GM19467 (cell line): Measurements from ENCODE around the gene PDLIM7.

Source experiments
- ATAC-seq: cut with Tn5 transposase; IDR thresholded peaks from one replicate; pipeline ENCODE4 v1.9.1; 2021; ENCODE audit warnings: mild to moderate bottlenecking, moderate library complexity; ENCODE audit not compliant: unreplicated experiment

PDLIM7 gene

DNA sequence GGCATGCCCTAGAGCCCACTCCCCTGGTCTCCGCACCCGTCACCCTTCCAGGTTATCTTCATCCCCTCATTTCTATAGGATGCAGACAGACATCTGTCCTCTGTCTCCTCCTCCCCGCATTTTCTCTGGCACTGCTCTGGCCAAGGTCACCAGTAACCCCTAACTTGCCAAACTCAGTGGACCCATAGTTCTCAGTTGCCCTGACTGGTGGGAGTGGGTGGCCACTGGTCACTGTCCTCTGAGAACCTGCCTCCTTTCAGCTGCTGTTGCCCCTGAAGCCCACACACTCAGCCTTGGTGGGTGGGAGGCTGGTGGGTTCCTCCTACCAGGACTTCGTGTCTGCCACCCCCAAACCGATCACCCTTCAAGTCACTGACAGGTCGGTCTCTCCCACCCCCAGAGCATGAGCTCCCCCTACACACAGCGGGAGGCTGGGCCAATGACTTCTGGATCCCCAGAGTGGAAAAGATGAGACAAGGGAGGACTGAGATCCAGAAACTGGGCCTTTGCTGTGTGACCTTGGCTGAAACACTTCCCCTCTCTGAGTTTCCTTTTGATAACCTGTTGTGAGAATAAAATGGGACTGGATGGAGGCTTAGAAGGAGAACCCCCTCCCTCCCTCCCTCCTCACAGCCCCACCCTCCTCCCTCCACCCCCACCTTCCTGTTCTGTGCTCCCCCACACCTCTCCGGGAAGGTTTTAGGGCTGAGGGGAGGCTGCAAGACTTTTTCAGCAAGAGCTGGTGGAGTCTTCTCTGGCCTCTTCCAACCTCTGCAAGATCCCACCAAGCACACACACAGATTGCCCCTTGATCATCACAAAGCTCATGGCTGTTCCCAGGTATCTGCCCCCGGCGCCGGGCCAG, 21.6 kb downstream of the PDLIM7 start:
- no peak for ATAC-seq

DNA sequence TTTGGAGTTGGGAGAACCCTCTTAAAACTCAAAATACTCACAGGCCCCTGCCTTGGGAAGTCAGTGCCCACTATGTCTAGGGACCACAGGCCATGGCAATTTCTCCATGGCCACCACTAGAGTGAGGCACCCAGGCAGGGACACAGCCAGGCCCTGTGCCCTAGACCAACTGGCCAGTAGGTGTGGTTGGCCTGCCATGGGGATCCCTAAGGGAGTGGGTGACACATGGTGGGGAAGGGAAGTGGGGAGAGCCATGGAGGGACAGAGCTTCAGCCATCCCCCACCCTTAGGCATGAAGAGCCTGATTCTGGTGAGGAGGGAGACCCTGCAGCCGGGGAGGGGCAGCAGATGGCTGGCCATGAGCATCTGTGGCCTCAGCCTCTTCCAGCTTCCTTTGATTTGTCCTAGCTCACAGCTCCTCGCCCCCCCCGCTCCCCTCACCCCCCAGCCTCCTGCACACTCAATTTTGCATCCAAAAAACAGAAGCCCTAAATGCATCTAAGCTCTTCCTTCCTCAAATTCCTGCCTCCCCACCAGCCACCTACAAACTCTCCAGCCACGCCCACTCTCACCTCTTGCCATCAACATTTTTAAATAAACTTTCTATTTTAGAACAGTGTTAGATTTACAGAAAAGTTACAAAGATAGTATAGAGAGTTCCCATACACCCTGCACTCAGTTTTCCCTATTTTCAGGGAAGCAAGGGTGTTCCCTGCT, 22.4 kb downstream of the PDLIM7 start:
- ATAC-seq: no peak

DNA sequence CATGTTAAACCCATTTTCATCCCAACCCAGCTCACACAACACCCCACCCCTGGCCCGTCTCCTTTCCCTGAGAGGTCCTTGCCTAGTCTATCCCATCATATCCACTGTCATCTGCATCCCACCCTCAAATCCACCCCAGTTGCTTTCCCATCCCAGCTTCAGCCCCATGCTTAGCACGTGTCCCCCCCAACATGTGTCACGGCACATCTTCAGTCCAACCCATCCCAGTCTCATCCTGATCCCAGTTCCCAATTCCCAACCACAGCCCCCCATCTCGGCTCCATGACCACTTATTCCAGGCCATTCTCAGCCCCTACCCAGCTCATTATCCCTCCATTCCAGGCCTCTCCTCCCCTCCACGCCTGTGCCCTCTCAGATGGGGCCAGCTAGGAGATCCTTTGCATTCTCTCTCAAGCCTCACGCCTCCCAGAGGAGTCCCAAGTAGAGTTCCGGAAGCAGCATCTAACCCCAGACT, 23.4 kb downstream of the PDLIM7 start:
- no peak for ATAC-seq

DNA sequence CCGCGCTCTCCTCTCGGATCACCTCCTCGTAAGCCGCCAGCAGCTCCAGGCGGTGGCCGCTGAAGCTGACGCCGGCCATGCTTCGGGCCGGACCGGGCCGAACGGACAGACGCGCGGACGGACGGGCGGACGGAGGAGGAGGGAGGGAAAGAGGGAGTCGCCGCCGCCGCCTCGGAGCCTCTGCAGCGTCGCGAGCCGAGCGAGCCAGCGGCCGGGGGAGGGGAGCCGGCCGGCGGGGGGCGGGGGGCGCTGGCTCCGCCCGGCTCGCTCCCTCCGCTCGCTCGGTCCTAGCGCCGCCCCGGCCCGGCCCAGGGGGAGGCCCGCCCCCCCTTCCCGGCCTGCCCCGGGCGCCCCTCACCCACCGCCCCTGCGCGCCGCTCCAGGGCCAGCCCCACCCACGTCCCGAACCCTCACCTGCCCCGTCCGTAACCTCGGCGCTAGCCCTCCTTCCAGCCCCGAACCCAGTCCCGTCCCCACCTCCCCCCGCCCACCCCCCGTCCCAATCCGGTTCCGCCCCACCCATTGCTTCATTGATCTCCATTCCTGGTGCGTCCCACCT, 23.9 kb downstream of the PDLIM7 start, which contains the start of gene DBN1:
DBN1 (minus strand) TSS at position 192 of the 559 bp plus-strand sequence; CDS start at position 79, 113 bp downstream.
- ATAC-seq: no peak

DNA sequence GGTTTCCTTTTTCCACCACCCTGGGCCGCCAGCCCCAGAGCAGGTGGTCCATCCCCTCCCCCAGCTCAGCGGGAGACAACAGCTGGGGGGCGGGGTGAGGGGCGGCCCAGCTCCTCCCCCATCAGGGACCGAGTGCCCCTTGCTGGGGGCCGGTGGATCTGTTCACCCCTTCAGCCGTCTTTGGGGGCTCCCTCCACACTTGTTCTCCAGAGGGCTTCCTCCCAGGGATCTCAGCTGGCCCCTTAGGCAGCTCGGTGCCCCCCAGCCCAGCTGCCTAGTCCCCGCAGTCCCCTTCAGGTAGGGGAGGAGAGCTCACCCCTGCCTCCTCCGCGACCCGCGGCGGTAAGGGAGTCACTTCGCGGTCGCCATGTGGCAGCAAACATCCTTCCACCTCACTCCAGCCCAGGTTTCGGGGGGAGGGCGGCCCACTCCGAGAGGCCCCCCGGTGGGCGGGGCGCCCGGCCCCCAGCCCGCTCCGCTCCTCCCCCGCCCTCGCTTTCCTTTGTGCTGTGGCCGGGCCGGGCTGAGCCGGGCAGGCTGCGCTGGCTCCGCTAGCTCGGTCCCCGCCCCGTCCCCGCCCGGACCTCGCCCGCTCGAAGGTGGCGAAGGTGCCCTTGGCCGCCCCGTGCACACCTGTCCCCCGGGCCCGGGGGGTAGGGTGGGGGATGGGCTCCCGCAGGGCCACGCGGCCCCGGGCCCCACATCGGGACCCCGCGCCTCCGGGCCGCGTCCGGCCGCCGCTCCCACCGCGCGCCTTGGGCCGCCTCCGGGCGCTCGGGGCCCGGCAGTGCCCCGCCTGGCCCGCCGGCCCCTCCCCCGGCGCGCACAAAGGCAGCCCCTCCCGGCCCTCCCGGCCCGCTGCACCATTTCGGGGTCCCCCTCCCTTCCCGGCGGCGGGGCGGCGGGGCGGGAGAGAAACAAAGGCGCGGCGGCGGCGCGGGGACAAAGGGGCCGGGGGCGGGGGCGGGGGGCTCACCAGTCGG, 24.7 kb downstream of the PDLIM7 start:
- ATAC-seq: no peak

DNA sequence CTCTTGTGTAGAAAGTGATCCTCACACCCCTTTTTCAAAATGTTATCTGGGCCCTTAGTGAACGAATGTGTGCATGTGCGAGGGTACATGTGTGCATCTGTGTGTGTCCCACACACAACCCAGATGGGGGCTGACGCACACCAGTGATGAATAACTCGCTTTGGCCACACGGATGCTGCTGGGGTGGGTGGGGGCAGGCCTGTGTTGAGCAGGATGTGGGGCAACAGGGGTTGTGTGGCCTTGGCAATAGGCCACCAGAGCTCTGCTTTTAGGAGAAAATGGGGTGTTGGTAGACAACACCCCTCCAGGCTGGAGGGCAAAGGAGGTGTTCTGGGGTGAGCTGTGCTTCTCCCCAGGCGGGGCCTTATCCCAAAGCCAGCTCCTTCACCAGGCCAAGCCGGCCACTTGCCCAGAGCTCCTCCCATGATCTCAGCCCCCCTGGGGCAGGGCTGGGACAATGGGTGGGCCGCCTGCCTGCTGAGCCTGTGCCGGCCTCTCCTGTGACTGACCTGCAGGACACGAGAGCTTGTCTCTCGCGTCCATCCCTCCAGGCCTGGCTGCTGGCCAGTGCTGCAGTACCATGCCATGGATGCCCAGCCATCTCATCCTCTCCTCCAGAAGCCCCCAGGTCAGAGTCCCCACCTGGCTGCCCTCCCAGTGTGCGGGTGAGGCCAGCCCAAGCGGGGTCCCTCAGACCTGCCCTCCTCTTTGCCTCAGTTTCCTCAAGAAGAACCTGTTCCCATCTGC, 25.6 kb downstream of the PDLIM7 start:
- no peak for ATAC-seq

DNA sequence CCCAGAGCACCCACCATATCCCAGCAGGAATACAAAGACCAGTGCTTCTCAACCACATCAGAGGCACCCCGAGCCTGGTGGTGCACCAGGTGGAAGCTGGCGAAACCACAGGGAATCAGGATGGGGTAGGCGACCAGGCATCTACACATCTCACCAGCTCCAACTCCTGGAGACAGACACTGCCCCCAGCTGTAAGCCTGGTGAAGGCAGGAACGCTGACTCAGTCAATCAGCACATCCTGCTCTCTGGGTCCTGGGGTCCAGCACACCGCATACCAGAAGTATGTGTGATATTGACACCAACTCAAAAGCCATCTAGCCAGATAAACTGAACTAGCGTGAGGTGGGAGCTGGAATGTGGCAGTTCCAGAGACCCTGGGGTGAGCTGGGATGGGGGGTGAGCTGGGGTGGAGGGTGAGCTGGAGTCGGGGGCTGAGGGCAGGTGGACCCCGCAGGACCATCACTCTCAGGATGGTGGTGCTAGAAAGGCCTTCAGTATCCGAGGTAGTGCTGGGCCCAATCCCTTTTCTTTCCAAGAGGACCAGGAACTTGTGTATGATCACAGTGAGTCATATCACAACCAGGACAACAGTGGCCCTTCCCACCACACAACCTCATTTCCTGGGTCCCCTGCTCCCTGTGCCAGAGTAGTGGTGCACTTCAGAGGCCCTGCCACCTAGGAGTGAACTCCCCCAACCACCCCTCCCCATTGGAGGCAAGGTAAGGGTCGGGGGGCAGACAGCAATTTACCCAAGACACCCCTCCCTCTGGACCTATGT, 26.5 kb downstream of the PDLIM7 start:
- ATAC-seq: no peak

DNA sequence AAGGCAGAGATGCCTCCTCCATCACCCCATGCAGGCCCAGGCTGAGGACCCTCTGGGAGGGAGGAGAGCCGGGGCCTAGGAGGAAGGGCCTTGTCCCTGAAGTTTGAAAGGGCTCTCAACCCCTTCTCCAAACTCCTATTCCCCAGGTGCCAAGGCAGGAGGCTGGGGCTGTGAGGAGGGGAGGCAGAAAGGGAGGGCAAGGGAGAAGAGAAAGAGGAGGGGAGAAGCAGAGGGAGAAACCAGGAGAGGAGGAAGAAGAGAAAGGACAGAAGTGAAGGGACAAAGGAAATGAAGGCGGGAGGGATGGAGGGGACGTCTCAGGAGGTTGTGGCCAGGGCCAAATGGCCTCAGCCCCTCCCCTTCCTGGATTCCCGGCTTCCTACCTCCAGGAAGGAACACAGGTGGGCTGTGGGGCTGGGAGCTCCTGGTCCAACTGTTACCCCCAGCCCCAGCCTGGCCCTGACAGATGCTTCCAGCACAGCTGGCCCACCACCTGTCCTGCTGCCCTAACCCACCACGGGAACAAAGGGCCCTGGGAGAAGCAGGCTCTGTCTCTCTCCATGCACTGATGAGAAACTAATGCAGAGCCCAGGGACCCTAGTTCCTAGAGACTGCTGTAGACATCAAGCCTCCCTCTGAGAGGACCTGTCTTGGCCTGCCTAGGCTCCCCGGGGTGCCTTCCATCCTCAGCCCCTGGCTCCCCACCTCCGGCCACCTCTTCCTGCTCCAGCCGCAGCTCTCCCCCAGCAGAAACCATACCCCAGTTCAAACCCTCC, 27.5 kb downstream of the PDLIM7 start:
- no peak for ATAC-seq

DNA sequence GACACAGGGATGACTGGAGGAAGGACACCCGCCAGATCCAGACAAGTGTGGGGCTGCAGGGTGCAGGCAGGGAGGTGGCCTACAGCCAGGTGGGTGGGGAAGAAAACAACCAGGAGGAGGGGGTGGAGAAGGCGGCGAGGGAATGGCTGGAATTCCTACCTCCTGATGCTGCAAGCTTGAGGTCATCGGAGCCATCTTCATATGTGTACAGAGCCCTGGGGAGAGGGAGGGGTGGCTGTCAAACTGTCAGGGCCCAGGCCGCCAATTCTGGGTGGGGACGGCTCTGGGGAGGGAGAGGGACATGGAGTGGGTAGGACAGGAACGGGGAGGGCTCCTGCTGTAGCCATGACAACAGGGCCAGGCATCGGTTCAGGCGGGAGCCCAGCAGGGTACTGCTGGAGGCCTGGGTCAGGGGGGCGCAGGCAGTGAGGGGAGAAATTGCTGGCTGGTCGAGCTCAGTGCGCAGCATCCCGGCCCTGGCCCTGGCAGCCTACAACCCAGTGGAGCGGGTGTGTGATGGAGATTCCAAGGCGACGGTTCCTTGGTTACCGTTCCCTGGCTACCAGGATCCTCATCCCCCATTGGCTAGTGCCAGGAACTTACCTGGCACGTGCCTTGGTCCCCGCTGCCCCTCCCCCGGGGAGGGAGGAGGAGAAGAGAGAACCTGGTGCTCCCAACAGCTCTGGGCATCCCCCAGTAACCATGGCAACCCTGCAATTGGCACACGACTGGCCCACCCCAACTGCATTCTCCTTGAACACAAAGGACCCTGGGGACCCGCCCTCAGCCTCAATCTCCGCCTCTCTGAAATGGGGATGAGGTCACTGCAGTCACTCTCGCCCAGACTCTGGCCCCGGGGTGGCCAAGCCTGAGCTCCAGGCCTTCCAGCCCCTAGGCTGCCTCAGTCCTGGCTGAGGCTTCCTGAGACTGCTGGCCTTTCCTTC, 28.4 kb downstream of the PDLIM7 start:
- ATAC-seq: no peak

DNA sequence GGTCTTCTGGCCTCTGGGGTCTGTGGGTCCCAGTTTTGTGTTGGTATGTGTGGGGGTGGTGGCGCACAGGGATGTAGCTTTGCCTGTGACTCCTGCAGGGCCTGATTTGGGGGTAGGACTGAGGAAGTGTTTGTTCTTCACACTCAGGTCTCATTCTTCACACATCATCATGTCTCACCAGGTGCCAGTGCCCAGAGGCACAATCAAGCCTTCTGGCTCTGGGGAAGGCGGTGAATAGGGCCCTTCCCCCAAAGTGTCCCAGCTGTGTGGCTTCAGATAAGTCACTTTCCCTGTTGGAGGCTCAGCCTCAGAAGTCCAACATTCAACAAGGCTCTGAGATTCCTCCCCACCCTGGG, 29.1 kb downstream of the PDLIM7 start:
- no peak for ATAC-seq

DNA sequence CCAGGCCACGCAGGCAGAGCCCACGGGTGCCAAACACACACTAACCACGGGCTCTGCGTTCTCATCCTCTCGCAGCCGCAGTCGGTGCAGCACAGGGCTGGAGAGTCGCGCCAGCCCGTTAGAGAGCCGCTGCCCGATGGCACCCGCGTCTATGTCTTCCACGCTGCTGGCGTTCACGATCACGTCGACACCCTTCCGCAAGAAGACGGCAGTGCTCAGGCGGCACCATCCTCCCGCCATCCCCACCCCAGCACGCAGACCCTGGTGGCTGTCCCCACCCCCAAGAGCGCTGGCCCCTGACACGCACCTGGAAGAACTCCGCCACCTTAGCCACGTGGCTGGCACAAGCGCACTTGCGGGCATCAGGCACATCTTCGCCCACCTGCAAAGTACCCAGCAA, 30.0 kb downstream of the PDLIM7 start:
- ATAC-seq: no peak

DNA sequence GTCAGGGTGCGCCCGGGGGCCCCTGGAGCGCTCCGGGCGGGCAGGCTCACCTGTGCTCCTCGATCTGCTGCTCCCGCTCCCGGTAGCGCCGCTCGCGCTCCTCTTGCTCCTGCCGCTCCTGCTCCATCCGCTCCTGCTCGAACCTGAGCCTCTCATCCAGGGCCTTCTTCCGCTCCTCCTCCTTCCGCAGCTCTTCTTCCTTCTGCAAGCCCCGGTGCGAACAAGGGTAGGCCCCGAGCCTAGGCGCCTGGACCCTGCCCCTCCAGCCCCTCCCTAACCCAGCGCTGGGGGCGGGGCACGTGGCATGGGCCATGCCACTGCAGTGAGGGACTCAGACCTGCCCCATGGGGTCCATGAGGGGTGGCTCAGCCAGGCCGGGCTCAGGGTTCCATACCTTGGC, 30.5 kb downstream of the PDLIM7 start:
- no peak for ATAC-seq

DNA sequence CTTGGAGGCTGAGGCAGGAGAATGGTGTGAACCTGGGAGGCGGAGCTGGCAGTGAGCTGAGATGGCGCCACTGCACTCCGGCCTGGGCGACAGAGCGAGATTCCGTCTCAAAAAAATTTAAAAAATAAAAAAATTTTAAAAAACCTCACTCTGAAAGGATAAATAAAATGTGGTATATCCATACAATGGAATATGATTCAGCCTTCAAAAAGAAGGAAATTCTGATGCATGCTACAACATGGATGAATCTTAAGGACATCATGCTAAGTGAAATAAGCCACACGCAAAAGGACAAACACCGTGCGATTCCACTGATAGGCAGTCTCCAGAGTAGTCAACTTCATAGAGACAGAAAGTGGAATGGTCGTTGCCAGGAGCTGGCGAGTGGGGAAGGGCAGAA, 32.4 kb downstream of the PDLIM7 start:
- ATAC-seq: no peak

DNA sequence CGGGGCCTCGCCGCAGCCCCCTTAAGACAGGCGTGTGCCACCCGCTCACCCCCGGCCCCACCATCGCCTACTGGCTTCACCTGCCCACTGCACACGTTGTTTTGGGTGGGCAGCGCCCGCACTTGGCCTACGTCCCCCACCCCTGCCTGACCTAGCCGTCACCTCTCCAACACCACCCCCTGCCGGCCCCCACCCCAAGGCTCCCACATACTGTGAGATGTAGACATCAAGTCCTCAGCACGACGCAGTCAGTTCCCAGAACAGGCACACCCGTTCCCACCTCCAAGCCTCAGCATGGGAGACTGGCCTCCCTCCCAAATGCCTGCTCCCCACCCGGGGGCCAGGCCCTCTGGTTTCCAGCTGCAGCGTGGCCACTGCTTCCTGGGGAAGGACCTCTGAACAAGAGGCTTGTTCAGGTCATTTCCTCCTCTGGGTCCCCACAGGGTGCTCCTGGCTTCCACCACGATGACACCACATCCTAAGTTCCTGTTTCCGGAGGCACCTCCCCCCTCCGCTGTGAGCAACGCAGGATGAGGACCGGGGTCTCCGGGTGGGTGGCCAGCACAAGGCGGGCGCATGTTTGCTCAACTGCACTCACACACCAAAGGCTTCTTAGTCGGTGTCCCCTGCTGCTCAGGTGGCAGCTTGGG, 35.3 kb downstream of the PDLIM7 start:
- ATAC-seq: no peak

DNA sequence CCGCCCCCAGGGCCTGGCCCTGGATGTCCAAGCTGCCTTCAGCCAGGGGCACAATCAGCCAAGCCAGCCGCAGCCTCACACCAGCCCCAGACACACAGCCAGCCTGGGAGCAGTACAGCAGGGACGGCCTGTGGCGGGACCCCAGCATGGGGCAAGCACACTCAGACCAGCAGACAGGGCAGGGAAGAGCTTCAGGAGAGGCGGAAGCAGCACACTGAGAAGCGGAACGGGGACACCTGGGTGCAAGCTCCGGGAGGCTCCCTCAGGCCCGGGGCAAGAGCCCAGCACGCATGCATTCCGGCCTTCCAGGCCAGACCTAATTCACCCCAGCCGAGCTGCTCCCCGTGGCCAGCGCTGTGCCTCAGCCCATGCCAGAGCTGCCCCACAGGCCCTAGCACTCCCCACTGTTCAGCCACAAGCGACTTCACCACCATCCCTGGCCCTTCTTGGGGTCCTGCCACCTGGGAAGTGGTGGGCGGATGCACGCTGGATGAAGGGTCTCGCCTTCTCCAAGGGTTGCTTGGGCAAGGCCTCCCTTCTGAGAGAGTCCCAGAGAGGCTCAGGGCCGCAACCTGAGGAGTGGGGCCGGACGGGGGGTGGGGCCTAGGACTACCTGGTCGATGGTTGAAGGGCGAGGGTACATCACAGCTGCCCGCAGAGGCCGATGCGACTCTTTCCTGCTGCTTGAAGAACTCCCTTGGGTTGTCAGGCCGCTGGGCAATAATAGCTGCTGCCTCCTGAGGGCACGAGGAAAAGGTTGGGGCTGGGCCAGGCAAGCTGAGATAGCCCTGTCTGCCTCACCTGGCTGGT, 37.4 kb downstream of the PDLIM7 start:
- no peak for ATAC-seq

DNA sequence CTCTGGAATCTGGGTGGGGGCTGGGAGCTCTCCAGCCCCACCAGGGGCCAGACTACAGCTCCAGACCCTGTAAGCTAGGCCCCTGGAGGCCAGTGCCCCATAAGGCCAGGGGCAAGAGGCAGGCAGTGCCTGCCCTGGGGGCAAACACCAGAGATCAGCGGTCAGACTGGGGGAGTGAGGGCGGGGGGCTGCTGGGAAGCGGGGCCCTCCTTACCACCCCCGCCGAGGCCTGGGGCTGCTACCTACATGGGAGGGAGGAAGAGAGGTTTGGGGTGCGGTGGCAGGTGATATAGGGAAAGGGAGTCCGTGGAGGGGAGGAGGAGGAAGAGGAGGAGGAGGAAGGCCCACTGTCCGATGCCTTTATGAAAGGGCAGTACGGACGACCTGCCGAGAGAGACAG, 38.0 kb downstream of the PDLIM7 start:
- ATAC-seq: no peak
